CD14-positive monocyte (primary cell): ENCODE measurements around the gene NPAS2. TPM values are rescaled to one million over a fixed set of nuclear protein-coding genes. Genes with fewer than 3 reads are reported as not detected.

Experiments
- DNase-seq, 3 donors: peaks; one replicate each; pipeline ENCODE4 v3.0.0-alpha.2; 2011 to 2022
- H2AFZ ChIP-seq: 2 replicates; pipeline ENCODE4 v1.6.0; 2012; ENCODE audit warnings: mild to moderate bottlenecking, low read depth, low read length, inconsistent platforms; ENCODE audit not compliant: insufficient read depth, poor library complexity, severe bottlenecking
- H3K27ac ChIP-seq, 2 donors: 1 replicate in 1 of 2; 2 replicates in 1 of 2; pipeline ENCODE4 v1.5.1; 2012 to 2013; ENCODE audit warnings: low read length in 2 of 2, control low read depth in 1 of 2, inconsistent platforms in 1 of 2, low read depth in 1 of 2, mild to moderate bottlenecking in 1 of 2
- H3K27me3 ChIP-seq, 2 donors: one replicate each; pipeline versions ENCODE4 v1.6.0 to v1.6.1; 2011 to 2013; ENCODE audit warnings: low read length in 2 of 2; ENCODE audit not compliant: control insufficient read depth in 2 of 2, insufficient read depth in 2 of 2
- H3K36me3 ChIP-seq, 2 donors: replicated peaks in 1 of 2; 1 replicate in 1 of 2; 2 replicates in 1 of 2; pipeline versions ENCODE4 v1.5.1 to v1.6.1; 2012 to 2013; ENCODE audit warnings: low read length in 2 of 2, control low read depth in 1 of 2, inconsistent platforms in 1 of 2, mild to moderate bottlenecking in 1 of 2; ENCODE audit not compliant: insufficient read depth in 2 of 2, control insufficient read depth in 1 of 2
- H3K4me1 ChIP-seq, 2 donors: 1 replicate in 1 of 2; 2 replicates in 1 of 2; pipeline versions ENCODE4 v1.5.1 to v1.6.1; 2012 to 2013; ENCODE audit warnings: low read length in 2 of 2, control low read depth in 1 of 2, inconsistent platforms in 1 of 2, mild to moderate bottlenecking in 1 of 2, moderate library complexity in 1 of 2; ENCODE audit not compliant: insufficient read depth in 2 of 2, control insufficient read depth in 1 of 2
- H3K4me2 ChIP-seq: replicated peaks from 2 replicates; pipeline ENCODE3; 2012; ENCODE audit warnings: low read length, moderate library complexity, mild to moderate bottlenecking; ENCODE audit not compliant: poor library complexity, severe bottlenecking; ENCODE audit errors: extremely low read depth
- H3K4me3 ChIP-seq, 3 experiments: fragments of 200-600 bp in 1 of 3; sonication (generic) in 1 of 3; replicated peaks in 1 of 3; 1 replicate in 2 of 3; 2 replicates in 1 of 3; pipeline ENCODE4 v1.5.1; 2011 to 2013; ENCODE audit warnings: low read length in 3 of 3, mild to moderate bottlenecking in 3 of 3, control low read depth in 2 of 3, low read depth in 2 of 3, inconsistent platforms in 1 of 3, moderate library complexity in 1 of 3
- H3K79me2 ChIP-seq: 2 replicates; pipeline ENCODE4 v1.6.0; 2012; ENCODE audit warnings: mild to moderate bottlenecking, control low read depth, inconsistent platforms, low read length, moderate library complexity; ENCODE audit not compliant: insufficient read depth
- H3K9ac ChIP-seq: 2 replicates; pipeline ENCODE4 v1.6.0; 2017; ENCODE audit warnings: low read length, mild to moderate bottlenecking; ENCODE audit not compliant: insufficient read depth, poor library complexity, severe bottlenecking
- H3K9me3 ChIP-seq, 2 donors: replicated peaks in 1 of 2; 1 replicate in 1 of 2; 2 replicates in 1 of 2; pipeline versions ENCODE4 v1.5.1 to v1.6.1; 2012 to 2013; ENCODE audit warnings: low read length in 2 of 2, control low read depth in 1 of 2; ENCODE audit not compliant: control insufficient read depth in 1 of 2, insufficient read depth in 1 of 2
- H4K20me1 ChIP-seq: 2 replicates; pipeline ENCODE4 v1.6.0; 2012; ENCODE audit warnings: mild to moderate bottlenecking, low read length, control low read depth, moderate library complexity; ENCODE audit not compliant: insufficient read depth
- H3K27ac Mint-ChIP-seq, 7 donors: one replicate each; pipeline ENCODE4 v1.8.0; 2020; ENCODE audit warnings: mild to moderate bottlenecking in 7 of 7, mixed read lengths in 7 of 7, moderate library complexity in 6 of 7, inconsistent platforms in 2 of 7
- H3K27me3 Mint-ChIP-seq, 3 donors: one replicate each; pipeline ENCODE4 v1.8.0; 2021 to 2022; ENCODE audit warnings: low read depth in 3 of 3, mild to moderate bottlenecking in 3 of 3, mixed read lengths in 3 of 3, moderate library complexity in 3 of 3, inconsistent platforms in 1 of 3
- H3K36me3 Mint-ChIP-seq, 2 donors: one replicate each; pipeline ENCODE4 v1.8.0; 2020; ENCODE audit warnings: mixed read lengths in 2 of 2, inconsistent platforms in 1 of 2, mild to moderate bottlenecking in 1 of 2
- H3K4me1 Mint-ChIP-seq: one replicate; pipeline ENCODE4 v1.8.0; 2020; ENCODE audit warnings: mild to moderate bottlenecking, mixed read lengths
- H3K4me3 Mint-ChIP-seq, 2 donors: one replicate each; pipeline ENCODE4 v1.8.0; 2020; ENCODE audit warnings: mild to moderate bottlenecking in 2 of 2, mixed read lengths in 2 of 2, moderate library complexity in 1 of 2
- H3K9me3 Mint-ChIP-seq, 7 donors: one replicate each; pipeline ENCODE4 v1.8.0; 2020 to 2022; ENCODE audit warnings: mixed read lengths in 7 of 7, mild to moderate bottlenecking in 6 of 7, moderate library complexity in 6 of 7, inconsistent platforms in 2 of 7
- WGBS: methylation state at CpG from one replicate; pipeline ENCODE4 v1.1.5; 2013; ENCODE audit warnings: missing lambda C conversion rate; ENCODE audit not compliant: insufficient coverage; 5-methylcytosine and 5-hydroxymethylcytosine counted together
- intact Hi-C, 2 donors: fragments of 100-400 bp; cut with micrococcal nuclease; formaldehyde crosslinking; loops; one replicate each; pipeline versions ENCODE4 v1.15.0 to v1.15.1; 2023
- polyA plus RNA-seq, 3 donors: library from polyadenylated mRNA; depleted of rRNA in 1 of 3; unstranded in 2 of 3; stranded (reverse) in 1 of 3; fragments of 300-500 nt in 2 of 3; fragments of >200 nt in 1 of 3; fragmentation: Illumina TruSeq in 2 of 3; gene quantifications; 1 replicate in 2 of 3; 2 replicates in 1 of 3; pipeline ENCODE4 v1.2.3, GENCODE V29; 2012 to 2021
- TF ChIP-seq, protein P1 (sequence below): fragments of 200-600 bp; IDR thresholded peaks from one replicate; pipeline ENCODE4 v1.8.0; 2022; ENCODE audit warnings: antibody characterized with exemption, mild to moderate bottlenecking

Gene NPAS2
- polyA plus RNA-seq, 3 donors = not detected

DNA sequence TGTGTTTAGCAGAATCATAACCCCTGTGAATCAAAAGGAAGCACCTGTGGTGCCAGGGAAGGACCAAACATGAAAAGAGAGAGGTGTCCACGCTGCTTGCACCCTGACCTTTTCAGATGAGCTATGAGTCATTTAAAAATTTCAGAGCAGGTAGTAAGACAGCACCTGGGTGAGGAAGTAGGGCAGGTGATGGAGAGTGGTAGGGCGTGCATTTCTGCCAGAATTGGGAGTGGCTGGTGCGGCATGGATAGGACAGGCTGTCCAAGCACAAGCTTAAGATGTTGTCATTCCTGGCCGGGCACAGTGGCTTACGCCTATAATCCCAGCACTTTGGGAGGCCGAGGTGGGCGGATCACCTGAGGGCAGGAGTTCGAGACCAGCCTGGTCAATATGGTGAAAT lies 36.8 kb downstream of the NPAS2 start:
- H3K4me3 ChIP-seq = no peak overlapping the region
- WGBS = 87% methylated on average over 5 of the region's 8 CpGs
- no peaks in the 10 kb centered on the region for H3K36me3 Mint-ChIP-seq
- H3K4me3 Mint-ChIP-seq = no peak overlapping the region
- no peak overlapping the region for H3K27ac Mint-ChIP-seq
- no peaks in the 10 kb centered on the region for H3K9me3 Mint-ChIP-seq
- no peak overlapping the region for H3K27ac ChIP-seq
- H3K9ac ChIP-seq = no peak overlapping the region
- no peaks in the 10 kb centered on the region for H3K27me3 ChIP-seq
- no peaks in the 10 kb centered on the region for H3K36me3 ChIP-seq
- no peaks in the 10 kb centered on the region for H4K20me1 ChIP-seq
- H3K4me1 ChIP-seq = peaks cover 0 to 5% of the 10 kb centered on the region in 2 donors
- peaks cover 2 to 8% (median 7%) of the 10 kb centered on the region in 3 donors for H3K27me3 Mint-ChIP-seq
- no peaks in the 10 kb centered on the region for H3K79me2 ChIP-seq
- no peaks in the 10 kb centered on the region for H3K9me3 ChIP-seq
- intact Hi-C loops = no loop called here
- no peak overlapping the region for H2AFZ ChIP-seq
- no peak for DNase-seq
- H3K4me1 Mint-ChIP-seq = peaks cover 12% of the 10 kb centered on the region
- no peak overlapping the region for H3K4me2 ChIP-seq
- TF ChIP-seq, protein P1, sequence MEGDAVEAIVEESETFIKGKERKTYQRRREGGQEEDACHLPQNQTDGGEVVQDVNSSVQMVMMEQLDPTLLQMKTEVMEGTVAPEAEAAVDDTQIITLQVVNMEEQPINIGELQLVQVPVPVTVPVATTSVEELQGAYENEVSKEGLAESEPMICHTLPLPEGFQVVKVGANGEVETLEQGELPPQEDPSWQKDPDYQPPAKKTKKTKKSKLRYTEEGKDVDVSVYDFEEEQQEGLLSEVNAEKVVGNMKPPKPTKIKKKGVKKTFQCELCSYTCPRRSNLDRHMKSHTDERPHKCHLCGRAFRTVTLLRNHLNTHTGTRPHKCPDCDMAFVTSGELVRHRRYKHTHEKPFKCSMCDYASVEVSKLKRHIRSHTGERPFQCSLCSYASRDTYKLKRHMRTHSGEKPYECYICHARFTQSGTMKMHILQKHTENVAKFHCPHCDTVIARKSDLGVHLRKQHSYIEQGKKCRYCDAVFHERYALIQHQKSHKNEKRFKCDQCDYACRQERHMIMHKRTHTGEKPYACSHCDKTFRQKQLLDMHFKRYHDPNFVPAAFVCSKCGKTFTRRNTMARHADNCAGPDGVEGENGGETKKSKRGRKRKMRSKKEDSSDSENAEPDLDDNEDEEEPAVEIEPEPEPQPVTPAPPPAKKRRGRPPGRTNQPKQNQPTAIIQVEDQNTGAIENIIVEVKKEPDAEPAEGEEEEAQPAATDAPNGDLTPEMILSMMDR = no peak

DNA sequence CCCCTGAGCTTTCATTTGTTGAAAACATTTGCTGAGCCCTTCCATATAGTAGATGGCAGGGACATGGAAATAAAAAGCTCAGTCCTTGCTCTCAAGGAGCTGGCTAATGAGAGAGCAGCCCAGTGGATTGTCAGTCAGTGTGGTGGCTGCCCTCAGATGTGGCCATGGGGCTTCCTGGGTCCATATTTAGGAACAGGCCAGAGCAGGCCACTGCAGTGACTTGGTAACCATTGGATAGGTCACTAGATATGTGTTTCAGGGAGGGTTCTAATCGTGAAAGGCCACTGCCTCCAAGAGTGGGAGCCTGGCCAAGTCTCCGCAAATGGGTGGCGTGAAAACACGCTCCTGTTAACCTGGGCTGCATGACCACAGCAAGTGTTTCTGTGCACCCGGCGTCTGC lies 37.4 kb downstream of the NPAS2 start:
- Histone ChIP-seq H4K20me1 (no peaks in the 10 kb centered on the region), H3K27me3 (no peaks in the 10 kb centered on the region), H3K79me2 (no peaks in the 10 kb centered on the region), H3K4me1 (peaks cover 0 to 5% of the 10 kb centered on the region in 2 donors), H3K4me3 (no peak overlapping the region), H2AFZ (no peak overlapping the region), H3K27ac (no peak overlapping the region), H3K36me3 (no peaks in the 10 kb centered on the region), H3K4me2 (no peak overlapping the region), H3K9me3 (no peaks in the 10 kb centered on the region), H3K9ac (no peak overlapping the region)
- DNase-seq = no peak
- Mint-ChIP-seq H3K4me1 (peaks cover 12% of the 10 kb centered on the region), H3K9me3 (no peaks in the 10 kb centered on the region), H3K4me3 (no peak overlapping the region), H3K36me3 (no peaks in the 10 kb centered on the region), H3K27me3 (peaks cover 2 to 8% (median 7%) of the 10 kb centered on the region in 3 donors), H3K27ac (no peak overlapping the region)
- intact Hi-C loops = no loop called here
- 75% methylated on average over 1 of the region's 6 CpGs for WGBS
- TF ChIP-seq, protein P1 = no peak
